GM21390 (cell line): ENCODE data around the gene L3HYPDH.
A peak's percentile ranks its signal among the peaks of the same experiment; 100 is the strongest.

ENCODE experiments used
- ATAC-seq: cut with Tn5 transposase; IDR thresholded peaks from one replicate; pipeline ENCODE4 v1.9.1; 2021; ENCODE audit not compliant: unreplicated experiment

Gene L3HYPDH

DNA sequence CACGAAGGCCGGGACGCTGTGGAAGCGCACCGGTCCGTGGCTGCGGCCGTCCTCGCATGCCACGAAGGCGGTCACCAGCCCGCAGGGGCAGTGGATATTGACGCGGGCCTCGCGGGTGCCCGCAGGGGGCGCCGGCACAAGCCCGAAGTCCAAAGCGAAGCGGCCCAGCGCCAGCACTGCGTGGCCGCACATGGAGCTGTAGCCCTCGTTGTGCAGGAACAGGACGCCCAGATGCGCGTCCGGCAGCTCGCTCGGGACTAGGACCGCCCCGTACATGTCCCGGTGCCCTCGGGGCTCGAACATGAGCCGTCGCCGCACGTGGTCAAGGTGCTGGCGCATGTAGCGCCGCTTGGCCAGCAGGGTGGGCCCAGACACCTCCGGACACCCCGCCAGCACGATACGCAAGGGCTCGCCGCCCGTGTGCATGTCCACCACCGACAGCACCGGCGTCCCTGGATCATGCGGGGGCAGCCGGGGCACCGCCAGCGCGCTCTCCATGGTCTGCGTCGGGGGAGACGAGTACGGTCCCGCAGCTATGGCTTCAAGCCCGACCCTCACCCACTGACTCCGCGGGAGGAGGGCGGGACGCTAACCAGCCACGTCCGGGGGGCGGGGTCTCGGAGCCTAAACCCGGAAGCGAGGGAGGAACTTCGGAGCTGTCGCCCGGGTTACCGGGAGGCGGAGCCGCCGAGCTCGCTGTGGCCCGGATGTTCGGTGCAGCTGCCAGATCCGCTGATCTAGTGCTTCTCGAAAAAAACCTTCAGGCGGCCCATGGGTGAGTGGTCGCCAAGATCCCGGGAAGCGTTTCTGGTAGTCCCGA lies at the start of gene L3HYPDH, which contains the start of gene JKAMP:
L3HYPDH (minus strand) TSS at position 590 of the 820 bp plus-strand sequence; CDS start at position 498, 92 bp downstream.
JKAMP (plus strand) TSS at position 699 of the 820 bp plus-strand sequence; CDS start at position 772, 73 bp downstream.
- peak; percentile 87 for ATAC-seq

DNA sequence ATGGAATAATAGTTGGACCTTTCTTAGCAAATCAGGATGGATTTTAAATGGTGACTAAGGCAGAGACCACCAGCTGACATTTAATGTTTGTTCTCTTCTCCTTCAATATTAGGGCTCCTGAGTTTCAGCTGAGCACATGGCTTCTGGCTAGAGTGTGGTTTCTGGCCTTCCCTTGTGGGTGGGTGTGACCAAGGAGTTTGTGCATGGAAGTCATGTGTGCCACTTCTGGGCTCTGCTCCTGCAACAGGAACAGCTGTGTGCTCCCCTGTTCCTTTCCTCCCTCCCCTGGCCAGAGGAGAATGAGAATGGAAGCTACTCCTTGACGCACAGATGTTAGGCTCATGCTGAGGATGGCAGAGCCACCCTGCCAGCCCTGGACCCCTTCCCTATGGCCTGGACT lies 48.2 kb upstream of the L3HYPDH start:
- ATAC-seq, result no peak

DNA sequence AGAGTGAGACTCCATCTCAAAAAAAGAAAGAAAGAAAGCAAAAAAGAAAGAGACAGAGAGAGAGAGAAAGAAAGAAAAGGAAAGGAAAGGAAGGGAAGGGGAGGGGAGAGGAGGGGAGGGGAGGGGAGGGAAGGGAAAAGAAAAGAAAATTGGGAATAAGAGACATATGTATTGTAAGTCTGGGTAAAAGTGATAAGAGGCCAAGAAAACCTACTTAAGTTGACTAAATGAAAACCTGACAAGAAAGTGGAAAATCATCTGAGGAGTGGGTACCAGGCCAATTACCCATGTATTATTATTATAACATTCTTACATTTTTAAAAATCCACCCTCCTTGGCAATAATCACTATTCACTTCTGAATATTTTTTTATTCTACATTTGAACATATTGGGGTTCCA lies 46.1 kb upstream of the L3HYPDH start:
- ATAC-seq, result no peak

DNA sequence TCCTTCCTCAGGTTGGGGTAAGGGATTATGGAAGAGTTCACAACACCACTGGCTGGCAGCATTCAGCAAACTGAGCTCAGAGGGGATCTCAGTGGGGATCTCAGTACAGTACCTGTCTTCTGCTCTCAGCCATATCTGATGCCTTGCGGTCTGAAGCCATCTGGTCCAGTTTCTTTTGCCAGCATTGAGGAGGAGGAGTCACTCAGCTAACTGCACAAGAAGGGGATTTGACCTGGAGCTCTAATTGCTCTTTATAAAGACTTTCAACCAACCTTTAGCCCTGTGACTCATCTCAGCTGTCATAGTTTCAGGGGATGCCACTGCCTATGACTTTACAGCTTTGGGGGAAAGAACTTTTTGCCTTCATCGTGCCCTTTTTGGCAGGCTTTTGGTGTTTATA lies 45.0 kb upstream of the L3HYPDH start:
- no peak for ATAC-seq

DNA sequence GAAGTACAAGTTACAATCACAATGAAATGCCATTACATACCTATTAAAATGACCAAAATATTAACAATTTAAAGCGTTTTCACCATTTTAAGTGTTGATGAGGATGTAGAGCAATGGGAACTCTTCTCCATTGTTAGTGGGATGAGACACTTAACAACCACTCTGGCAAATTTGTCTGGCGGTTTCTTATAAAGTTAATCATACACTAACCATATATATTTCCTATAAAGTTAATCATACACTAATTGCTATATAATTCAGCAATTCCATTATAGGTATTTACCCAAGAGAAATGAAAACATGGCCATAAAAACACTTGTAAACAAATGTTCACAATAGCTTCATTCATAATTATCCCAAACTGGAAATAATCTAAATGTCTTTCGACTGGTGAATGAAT lies 36.0 kb upstream of the L3HYPDH start:
- ATAC-seq, result no peak

DNA sequence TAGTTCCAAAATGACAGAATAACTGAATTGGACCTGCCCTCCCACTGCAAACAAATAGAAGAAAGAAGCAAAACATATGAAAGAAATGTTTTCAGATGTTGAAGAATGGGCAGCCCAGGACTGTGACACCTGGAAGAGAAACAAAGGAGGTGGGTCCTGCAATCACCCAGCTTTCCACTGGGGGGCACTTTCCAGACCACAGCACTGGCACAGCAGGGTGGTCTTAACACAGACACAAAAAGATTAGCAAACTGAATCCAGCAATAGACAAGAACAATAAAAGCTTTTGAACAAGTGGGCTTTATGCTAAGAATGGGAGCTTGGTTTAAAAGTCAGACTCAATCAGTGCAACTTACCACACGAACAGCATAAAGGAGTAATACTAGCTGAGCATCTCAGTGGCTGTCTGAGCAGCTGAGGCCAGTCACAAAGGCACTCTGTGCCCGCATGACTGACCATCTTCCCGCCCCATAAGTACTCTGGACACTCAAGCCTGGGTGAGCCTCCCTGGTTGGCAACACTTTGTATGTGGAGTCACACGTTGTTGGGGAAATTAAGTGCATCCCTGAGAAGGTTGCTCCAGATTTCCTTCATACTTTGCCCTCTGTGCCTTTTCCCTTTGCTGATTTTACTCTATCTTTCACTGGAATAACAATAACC lies 27.8 kb upstream of the L3HYPDH start:
- ATAC-seq, result no peak

DNA sequence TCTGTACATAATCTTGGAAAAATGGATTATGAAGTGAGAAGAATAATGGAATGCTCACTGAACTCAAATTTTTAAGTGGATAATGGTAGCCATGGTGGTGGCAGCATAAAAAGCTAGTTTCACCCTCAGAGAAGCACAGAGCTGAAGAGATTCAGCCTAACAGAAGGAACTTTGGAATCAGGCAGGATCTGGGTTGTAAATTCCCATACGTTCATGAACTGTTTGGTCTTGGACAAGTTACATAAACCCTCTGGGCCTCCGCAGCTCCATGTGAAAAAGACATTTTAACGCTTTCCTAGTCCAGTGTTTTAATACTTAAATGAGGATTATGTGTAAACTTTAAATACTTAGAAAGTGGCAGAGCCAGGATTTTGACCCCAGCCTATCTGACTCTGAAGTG lies 26.8 kb upstream of the L3HYPDH start:
- no peak for ATAC-seq

DNA sequence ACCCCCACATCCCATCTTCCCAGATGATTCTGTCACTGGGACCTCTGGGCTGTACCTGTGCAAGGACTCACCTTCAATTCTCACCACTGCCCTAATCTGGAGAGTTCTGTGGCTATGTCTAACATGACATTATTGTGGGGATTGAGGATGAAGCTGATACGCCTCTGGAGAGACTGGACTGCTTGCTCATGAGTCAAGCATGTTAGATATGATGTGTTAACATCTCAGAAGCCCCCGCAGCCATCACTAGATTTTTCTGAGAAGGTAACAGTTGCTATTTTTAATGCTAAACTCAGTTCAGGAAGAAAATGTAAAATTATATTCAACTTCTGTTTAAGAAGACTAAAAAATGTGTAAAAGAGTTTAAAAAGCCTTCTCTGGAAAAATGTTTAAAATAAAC lies 25.8 kb upstream of the L3HYPDH start:
- no peak for ATAC-seq

DNA sequence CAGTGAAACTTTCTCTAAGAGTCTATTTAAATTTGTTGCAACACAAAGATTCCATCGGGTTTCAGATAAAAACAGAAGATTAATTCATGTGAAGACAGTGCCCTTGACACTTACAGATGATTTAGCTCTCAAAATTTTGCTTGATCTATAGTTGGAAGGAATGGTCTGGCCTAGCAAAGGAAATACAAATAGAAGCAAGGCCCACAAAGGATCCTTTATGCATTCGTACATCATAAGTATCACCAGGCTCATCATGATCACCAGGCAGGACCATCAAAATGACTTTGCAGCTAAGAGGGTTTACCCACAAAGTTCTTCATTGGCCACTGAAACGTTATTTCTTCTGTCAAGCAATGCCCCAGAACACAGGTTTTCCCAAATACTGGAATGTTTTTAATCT lies 24.9 kb upstream of the L3HYPDH start:
- no peak for ATAC-seq

DNA sequence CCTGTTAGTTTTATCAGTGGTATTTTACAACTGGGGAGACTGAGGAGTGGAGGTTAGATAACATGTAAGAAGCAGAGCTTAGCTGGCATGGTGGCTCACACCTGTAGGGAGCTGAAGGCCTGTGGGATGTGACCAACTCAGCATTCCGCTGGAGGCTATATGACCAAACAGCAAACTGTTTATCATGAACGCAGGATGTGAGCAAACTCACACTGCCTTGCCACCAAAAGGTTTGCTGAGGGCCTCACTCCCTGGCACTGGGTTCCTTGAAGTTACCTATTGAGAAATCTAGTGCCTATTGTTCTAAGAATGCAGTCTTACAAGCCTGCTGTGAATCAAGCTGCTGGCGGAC lies 23.5 kb upstream of the L3HYPDH start:
- ATAC-seq, result no peak

DNA sequence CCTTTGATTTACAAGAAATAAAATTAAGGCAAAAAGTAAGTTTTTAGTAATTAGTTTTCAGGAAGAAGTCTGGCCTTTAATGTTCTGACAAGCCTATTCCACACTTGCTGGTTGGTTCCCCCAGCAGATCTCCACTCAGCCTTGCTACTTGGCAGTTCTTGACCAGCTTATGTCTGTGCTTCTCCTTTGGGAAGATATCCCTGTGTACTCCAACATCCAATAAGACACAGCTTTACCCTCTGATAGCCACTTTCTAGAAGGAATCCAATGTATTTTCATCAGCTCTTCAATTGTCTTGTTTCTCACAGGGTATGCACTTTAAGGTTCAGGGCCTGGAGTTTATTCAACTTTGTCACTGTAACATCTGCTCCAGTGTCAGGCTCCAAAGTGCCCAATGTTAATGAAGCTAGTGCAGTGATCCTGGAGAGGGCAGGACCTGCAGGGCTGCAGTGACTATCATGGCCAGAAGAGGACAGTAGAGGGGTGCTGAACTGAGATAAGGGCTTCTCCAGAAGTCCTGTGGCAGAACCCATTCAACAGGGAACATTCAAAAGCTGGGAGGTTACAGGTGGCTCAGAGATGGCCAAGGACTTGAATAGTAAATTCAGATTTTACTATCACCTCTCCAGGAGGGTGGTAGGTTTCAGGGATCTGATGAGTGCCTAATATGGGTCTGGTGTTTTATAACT lies 23.0 kb upstream of the L3HYPDH start:
- peak; percentile 78 for ATAC-seq

DNA sequence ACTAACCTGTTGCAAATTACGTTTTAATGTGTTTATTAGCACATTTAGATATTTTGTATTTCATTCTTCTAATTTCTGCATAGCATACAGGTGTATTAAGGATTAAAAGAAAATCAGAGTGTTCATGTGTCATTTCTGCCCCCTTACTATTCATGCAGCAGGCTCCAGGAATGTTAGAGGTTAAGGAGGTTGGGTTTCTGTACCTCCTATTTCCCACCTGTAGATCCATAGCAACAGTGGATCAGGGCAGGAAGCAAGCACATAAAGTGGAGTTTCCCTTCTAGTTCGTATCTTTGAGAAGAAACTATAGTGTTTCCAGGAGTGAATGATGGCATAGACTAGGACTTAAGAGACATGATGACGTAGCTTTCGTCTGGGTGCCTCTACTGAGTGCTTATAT lies 19.0 kb upstream of the L3HYPDH start:
- ATAC-seq, result no peak

DNA sequence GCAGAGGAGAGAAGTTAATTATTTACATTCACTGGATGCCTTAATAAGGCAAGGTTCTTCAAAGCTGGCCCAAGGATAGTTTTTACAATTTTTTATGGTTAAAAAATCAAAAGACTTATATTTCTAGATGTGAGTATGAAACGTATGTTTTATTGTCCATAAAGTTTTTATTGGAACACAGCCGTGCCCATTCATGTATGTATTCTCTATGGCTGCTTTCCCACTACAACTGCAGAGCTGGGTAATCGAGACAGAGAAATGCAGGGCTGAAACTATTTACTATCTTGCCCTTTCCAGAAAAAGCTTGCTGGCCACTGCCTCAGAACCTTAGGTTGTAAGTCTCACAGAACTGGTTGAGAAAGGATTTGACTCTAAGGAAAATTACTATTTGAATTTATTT lies 16.5 kb upstream of the L3HYPDH start:
- ATAC-seq, result no peak

DNA sequence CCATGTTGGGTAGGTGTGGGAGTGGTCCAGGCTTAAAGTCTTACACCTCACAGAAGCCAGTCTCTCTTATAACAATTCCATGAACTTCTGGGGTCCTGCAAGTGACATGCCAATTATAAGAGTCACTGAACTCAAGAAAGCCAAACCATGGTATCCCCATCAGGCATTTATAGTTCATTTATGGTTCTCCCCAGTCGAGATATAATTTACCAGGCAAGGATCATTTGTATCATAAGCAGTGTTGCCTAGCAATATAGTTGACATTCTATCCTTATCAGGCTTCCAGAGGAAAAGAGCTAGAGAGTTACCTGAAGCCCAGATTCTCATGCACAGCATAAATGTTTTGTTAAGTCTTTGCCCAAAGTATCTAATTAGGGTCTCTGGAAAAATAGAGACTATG lies 8.2 kb upstream of the L3HYPDH start:
- no peak for ATAC-seq

DNA sequence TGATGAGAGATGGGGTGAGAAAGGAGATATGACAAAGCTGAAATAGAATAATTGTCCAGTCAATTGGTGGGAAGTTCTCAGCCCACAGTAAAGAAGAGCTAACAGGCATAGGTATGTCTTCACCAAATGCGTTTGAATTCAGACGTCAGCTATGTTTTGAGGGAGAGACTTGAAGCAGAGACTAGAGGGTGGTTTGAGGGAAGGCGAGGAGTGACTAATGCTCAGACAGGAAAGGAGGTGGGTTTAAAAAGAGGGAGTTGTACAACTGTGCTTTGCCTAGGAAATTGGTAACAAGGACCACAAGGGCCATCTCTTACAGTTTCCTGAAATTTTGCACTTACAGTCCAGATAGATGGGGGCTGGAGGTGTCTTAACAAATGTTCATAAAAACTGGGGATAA lies 6.5 kb upstream of the L3HYPDH start:
- no peak for ATAC-seq

DNA sequence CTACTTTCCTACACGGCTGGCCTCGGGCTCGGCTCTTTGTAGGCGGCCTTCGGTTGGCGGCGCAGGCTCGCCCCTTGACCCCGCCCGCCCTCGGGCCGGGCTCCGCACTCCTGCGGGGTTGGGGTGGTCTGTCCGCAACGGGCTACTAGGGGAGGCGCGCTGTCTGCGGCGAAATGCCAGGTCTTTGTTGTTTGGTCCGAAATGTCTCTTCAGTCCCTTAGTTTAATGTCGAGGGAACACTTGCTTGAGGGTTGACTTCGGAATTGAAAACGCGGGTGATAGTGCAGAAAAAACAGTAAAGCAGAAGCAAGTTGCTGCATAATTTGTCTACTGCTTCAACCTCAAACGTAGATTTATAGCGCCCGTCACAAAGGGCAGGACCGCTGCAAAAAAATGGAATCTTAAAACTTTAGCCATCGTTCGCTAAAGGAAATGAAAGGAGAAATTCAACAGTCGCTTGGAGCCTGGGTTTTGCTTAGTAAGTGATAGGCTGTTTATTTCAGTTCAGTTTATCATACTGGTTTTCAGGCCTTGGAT lies 499 bp upstream of the L3HYPDH start:
- ATAC-seq, result peak; percentile 43

DNA sequence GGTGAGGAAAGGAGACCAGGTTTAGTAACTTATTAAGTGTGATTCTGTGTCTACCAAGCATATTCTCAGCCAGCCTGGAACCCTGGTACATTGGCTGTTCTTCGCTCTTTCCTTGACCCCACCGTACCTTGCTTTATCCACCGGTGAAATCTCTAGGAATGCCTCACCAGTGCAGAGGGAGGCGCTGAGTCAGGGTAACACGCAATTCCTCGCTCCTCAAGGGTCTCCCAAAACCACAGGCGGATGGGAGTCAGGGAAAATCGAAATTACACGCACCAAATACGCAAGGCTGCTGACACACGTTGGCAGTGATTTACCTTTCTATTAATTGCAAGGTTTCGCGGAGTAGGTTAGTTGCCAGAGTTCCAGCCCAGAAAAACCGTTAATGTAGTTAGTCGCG lies 845 bp downstream of the L3HYPDH start:
- no peak for ATAC-seq

DNA sequence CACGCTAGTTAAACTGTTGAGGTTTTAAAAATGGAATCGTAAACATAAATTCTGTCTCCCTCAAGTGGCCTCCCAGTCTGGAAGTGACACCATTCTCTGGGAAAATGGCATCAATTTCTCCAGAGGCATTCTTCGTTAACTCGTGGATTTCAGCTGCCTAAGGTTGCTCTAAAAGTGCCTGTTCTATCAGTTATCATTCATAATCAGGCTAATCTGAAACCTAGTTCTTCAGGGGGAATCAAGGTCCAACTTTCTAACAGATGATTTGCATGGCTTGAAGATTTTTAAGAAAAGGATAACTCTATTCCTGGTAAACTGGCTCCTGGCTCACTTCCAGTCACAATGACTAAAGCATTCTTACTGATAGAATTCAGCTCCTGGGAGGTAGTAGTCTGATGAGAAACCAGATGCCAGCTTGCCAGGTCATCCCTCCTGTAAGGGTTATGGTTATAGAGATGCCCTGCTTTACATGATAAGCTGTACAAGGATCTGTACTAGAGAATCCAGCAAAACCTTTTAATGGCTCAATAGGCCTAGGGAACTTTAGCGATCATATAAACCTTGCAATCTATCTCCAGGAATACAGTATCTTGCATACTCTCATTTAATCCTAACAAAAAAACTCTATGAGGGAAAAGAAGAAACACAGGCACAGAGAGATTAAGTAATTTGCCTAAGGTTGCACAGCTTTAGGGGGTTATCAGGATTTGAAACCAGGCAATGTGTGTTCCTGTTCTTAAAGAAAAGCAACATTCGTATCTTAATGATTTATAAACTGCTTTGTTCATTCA lies 1.5 kb downstream of the L3HYPDH start:
- no peak for ATAC-seq

DNA sequence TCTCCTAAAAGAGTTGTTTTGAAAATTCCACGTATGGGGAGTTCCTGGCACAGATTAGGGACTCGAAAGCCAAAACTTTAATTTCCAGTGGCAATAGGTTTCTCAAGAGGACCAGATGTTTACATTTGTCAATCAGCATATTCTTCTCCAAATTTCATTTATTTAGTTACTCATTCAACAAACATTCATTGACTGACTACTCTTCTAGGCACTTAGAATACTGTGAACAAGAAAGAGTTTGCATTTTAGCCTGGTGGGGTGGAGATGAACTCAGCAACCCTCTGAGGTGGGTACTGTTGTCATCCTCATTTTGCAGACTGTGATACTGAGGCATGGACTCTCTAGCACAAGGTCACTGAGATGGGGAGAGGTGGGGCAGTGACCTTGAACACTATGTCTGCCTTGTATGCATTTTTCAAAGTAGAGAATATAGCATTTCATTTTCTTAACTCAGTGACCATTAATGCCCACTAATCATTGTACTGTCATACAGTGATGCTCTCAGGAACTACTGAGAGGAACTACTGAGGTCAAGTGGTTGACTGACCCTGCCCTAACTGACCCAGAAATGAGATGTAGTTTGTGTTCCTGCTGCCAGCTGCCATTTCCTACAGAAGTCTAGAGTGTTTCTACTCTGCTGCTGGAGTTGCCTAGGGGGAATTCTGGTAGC lies 2.2 kb downstream of the L3HYPDH start:
- ATAC-seq, result no peak

DNA sequence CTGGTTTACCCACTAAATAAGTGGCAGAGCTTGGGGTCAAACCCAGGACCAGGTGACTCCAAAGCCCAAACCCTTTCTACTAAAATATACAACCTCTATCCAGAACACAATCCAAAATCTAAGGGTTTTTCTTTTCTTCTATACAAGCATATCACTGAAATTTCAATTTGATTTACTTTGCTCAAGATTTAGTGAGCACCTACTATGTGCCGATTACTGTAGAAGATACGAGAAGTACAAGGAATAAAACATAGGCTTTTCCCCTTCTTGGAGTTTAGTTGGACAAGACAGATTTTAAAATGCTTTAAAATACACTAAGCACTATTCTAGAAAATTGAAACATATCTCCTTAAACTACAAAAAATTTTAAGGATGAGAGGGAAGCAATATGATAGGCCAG lies 2.8 kb downstream of the L3HYPDH start:
- no peak for ATAC-seq
